PC-3 (cell line): ENCODE measurements around the gene SPEF2. TPM values are rescaled to one million over a fixed set of nuclear protein-coding genes. Genes with fewer than 3 reads are reported as not detected.
A peak's percentile ranks its signal among the peaks of the same experiment; 100 is the strongest.

Experiments
- ATAC-seq: fragments of 200-7000 bp; cut with Tn5 transposase; 2 replicates; pipeline ENCODE4 v1.9.1; 2020; ENCODE audit warnings: mild to moderate bottlenecking, moderate library complexity
- BruUV-seq: library from RNA; stranded (reverse); fragments of 400-500 nt; replicated peaks from 2 replicates; lab custom pipeline; 2021; lab: Mats Ljungman, UMichigan
- CTCF ChIA-PET: fragments of 300-600 bp; sonication (Branson Sonifier 250); formaldehyde crosslinking; loops from one replicate; lab custom pipeline; 2022; ENCODE audit warnings: antibody characterized with exemption; lab: Charles Lee
- POLR2A ChIA-PET: fragments of 300-600 bp; sonication (Branson Sonifier 250); formaldehyde crosslinking; loops from one replicate; lab custom pipeline; 2022; ENCODE audit warnings: antibody characterized with exemption; ENCODE audit not compliant: unreplicated experiment; lab: Charles Lee
- DNase-seq: peaks from one replicate; pipeline ENCODE4 v3.0.0-alpha.2; 2015
- H2AFZ ChIP-seq: fragments of 300-600 bp; sonication (generic); 2 replicates; pipeline ENCODE4 v1.6.0; 2016; ENCODE audit warnings: antibody characterized with exemption, low read length
- H3F3A ChIP-seq: fragments of 300-600 bp; sonication (generic); one replicate; pipeline ENCODE4 v1.6.0; 2017; ENCODE audit warnings: antibody characterized with exemption, low read length, control low read depth, mild to moderate bottlenecking; ENCODE audit not compliant: unreplicated experiment
- H3K27ac ChIP-seq: fragments of 300-600 bp; sonication (generic); 2 replicates; pipeline ENCODE4 v1.5.1; 2016; ENCODE audit warnings: mild to moderate bottlenecking, low read length
- H3K27me3 ChIP-seq: fragments of 300-600 bp; sonication (generic); 2 replicates; pipeline ENCODE4 v1.6.1; 2016; ENCODE audit warnings: low read length, mixed read lengths
- H3K36me3 ChIP-seq: fragments of 300-600 bp; sonication (generic); 2 replicates; pipeline ENCODE4 v1.6.1; 2016; ENCODE audit warnings: low read depth, mixed run types, low read length, mixed read lengths
- H3K4me1 ChIP-seq: fragments of 300-600 bp; sonication (generic); 2 replicates; pipeline ENCODE4 v1.5.1; 2016; ENCODE audit warnings: low read length; ENCODE audit not compliant: insufficient read depth
- H3K4me2 ChIP-seq: fragments of 300-600 bp; sonication (generic); 2 replicates; pipeline ENCODE4 v1.6.0; 2016; ENCODE audit warnings: low read length
- H3K4me3 ChIP-seq: fragments of 300-600 bp; sonication (generic); 2 replicates; pipeline ENCODE4 v1.5.1; 2016; ENCODE audit warnings: mild to moderate bottlenecking, low read length, mixed read lengths
- H3K79me2 ChIP-seq: fragments of 300-600 bp; sonication (generic); 2 replicates; pipeline ENCODE4 v1.6.1; 2017; ENCODE audit warnings: low read length, mixed read lengths
- H3K9ac ChIP-seq: fragments of 300-600 bp; sonication (generic); 2 replicates; pipeline ENCODE4 v1.6.0; 2016; ENCODE audit warnings: mild to moderate bottlenecking, low read length
- H3K9me2 ChIP-seq: fragments of 300-600 bp; sonication (generic); replicated peaks from 2 replicates; pipeline ENCODE4 v1.6.1; 2016; ENCODE audit warnings: mixed run types, low read length, mixed read lengths
- H3K9me3 ChIP-seq: fragments of 300-600 bp; sonication (generic); 2 replicates; pipeline ENCODE4 v1.6.1; 2016; ENCODE audit warnings: low read length, mixed read lengths
- H4K20me1 ChIP-seq: fragments of 300-600 bp; sonication (generic); 2 replicates; pipeline ENCODE4 v1.6.1; 2016; ENCODE audit warnings: low read length, mixed read lengths
- CTCF ChIP-seq: fragments of 300-600 bp; sonication (generic); conservative IDR thresholded peaks from 2 replicates; pipeline ENCODE4 v1.5.1; 2017; ENCODE audit warnings: antibody characterized with exemption, low read depth, mild to moderate bottlenecking, low read length
- EZH2 ChIP-seq: fragments of 300-600 bp; sonication (generic); IDR thresholded peaks from one replicate; pipeline ENCODE4 v1.6.1; 2017; ENCODE audit warnings: antibody characterized with exemption, mild to moderate bottlenecking, low read length; ENCODE audit not compliant: unreplicated experiment
- EZH2phosphoT487 ChIP-seq: fragments of 300-600 bp; sonication (generic); IDR thresholded peaks from 2 replicates; pipeline ENCODE4 v1.6.1; 2018; ENCODE audit warnings: mild to moderate bottlenecking, antibody characterized with exemption, low read length, borderline replicate concordance
- intact Hi-C: fragments of 100-400 bp; cut with micrococcal nuclease; formaldehyde crosslinking; loops from 2 replicates; pipeline ENCODE4 v1.9.0; 2023
- total RNA-seq: library from RNA; depleted of rRNA; stranded (reverse); fragments of >200 nt; gene quantifications from 2 replicates; pipeline ENCODE4 v1.2.3, GENCODE V29; 2014

The SPEF2 gene
- total RNA-seq, 1 experiment from 2014 or later, result 2.3 TPM

GRCh38 chr5:35857606-35858205 lies 240.0 kb downstream of the SPEF2 start:
- Histone ChIP-seq H3K9me3 (no peaks in the 10 kb centered on the region), H2AFZ (no peak overlapping the region), H3K36me3 (0 out of 2 replicates have a peak, but pooled peaks cover 11% of the 10 kb centered on the region), H4K20me1 (no peaks in the 10 kb centered on the region), H3K9me2 (no peaks in the 10 kb centered on the region), H3F3A (peaks cover 7% of the 10 kb centered on the region), H3K4me1 (peaks cover 58% of the 10 kb centered on the region), H3K9ac (peak overlapping the region; percentile 68), H3K4me2 (peak overlapping the region; percentile 76), H3K27ac (peak overlapping the region; percentile 91), H3K27me3 (no peaks in the 10 kb centered on the region), H3K79me2 (peaks cover 22% of the 10 kb centered on the region), H3K4me3 (peak overlapping the region; percentile 56)
- BruUV-seq, result no TSS peak
- peak; percentile 70 for ATAC-seq
- TF ChIP-seq CTCF (no peak), EZH2 (no peak), EZH2phosphoT487 (no peak)
- DNase-seq, result peak; percentile 95
- ChIA-PET CTCF (interaction anchor here (1.3 kb wide), 1 partner anchor 67 kb away, joined by 3 read pairs; no protein-coding TSS in a partner anchor), POLR2A (no interaction called here)
- intact Hi-C loops, result loop anchor here (1.0 to 5.0 kb wide), 7 partner anchors 62 to 240 kb away; partner anchors contain the start of gene SPEF2

- Histone ChIP-seq H3K9me2 (no peaks in the 10 kb centered on the region), H3K79me2 (peaks cover 22% of the 10 kb centered on the region), H3K4me3 (peak overlapping the region; percentile 36; the same call in 1 of the 2 replicates), H3K9me3 (no peaks in the 10 kb centered on the region), H3K27me3 (no peaks in the 10 kb centered on the region), H4K20me1 (no peaks in the 10 kb centered on the region), H3K4me1 (peaks cover 63% of the 10 kb centered on the region), H3F3A (peaks cover 7% of the 10 kb centered on the region), H2AFZ (peak overlapping the region; percentile 19; the same call in 1 of the 2 replicates), H3K27ac (peak overlapping the region; percentile 91), H3K9ac (peak overlapping the region; percentile 68; the same call in 1 of the 2 replicates), H3K4me2 (peak overlapping the region; percentile 76), H3K36me3 (0 out of 2 replicates have a peak, but pooled peaks cover 12% of the 10 kb centered on the region)
- ChIA-PET POLR2A (interaction anchor here (0.6 to 0.7 kb wide), 3 partner anchors 11 to 332 kb away, joined by 3 to 7 read pairs (median 4); no protein-coding TSS in a partner anchor), CTCF (no interaction called here)
- ATAC-seq (no peak), DNase-seq (peak; percentile 55)
- intact Hi-C loops, result loop anchor here (2.0 to 5.0 kb wide), 4 partner anchors 80 to 242 kb away; partner anchors contain the start of gene SPEF2
- BruUV-seq, result no TSS peak
- TF ChIP-seq EZH2phosphoT487 (no peak), EZH2 (no peak), CTCF (no peak)
Measured at GRCh38 chr5:35859101-35859661, 241.5 kb downstream of the SPEF2 start.
